ENCODE data around the gene CDC34.

- TF ChIP-seq CTCF (IDR thresholded peaks at IDR 0.05) (no peak), POLR2A (IDR thresholded peaks at IDR 0.05) (no peak)
Observed at GRCh38 chr19:585551-586110, 54.1 kb downstream of the CDC34 start.
